GM19328 (cell line): ENCODE results near the gene DMRT1.
"Not testable (repeated sequence)": the region's sequence is repeated elsewhere in the genome, so short reads cannot be mapped to it uniquely, and the experiment has no call there.

Source experiments
- ATAC-seq: cut with Tn5 transposase; IDR thresholded peaks from one replicate; pipeline ENCODE4 v1.9.1; 2021; ENCODE audit warnings: mild to moderate bottlenecking, moderate library complexity; ENCODE audit not compliant: unreplicated experiment

The DMRT1 gene

DNA sequence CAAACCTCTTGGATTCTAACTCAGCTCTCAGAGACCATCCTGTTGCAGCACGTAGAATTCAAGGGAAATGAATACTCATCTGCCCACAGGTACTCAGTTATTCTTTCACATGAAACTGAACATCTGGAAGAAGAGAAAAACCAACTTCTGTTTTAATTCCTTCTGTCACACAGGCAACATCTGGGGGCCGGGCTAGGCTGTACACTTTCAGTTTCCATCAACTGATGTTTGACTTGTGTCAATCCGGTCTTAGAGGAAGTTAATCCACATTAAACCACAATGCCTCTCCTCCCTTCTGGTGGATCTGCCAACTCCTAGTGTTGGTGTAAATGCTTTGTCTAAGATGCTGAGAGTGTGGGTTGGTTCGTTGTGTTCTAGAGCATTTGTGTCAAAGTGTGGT, 152.5 kb downstream of the DMRT1 start:
- ATAC-seq, result no peak

- no peak for ATAC-seq
Observed at GRCh38 chr9:995192-995591, 153.7 kb downstream of the DMRT1 start.

GRCh38 chr9:995781-996180, 154.3 kb downstream of the DMRT1 start:
- ATAC-seq, result no peak

- not testable (repeated sequence) for ATAC-seq
Observed at GRCh38 chr9:998299-999110, 157.0 kb downstream of the DMRT1 start.

- no peak for ATAC-seq
Observed at GRCh38 chr9:1001838-1002237, 160.3 kb downstream of the DMRT1 start.

GRCh38 chr9:1002678-1003077, 161.2 kb downstream of the DMRT1 start:
- ATAC-seq, result no peak

GRCh38 chr9:1005043-1005667, 163.7 kb downstream of the DMRT1 start:
- no peak for ATAC-seq

DNA sequence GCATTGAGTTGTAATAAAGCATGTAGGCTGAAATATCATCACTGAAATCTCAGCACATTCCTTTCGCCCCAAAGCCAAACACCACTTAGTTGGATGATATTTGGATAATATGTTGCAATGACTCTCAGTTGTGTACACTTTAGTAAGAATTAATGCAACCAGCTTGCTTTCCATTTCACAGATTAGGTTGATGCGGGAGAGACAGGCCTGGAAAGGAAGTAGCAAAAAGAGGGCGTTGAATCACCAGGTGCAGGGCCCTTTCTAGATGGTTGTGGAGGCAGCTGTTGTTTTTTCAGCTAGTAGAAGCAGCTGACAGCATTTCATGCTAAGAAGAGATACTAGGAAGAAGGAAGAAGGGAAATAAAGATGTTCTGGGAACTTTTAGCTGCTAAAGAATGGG, 165.8 kb downstream of the DMRT1 start:
- ATAC-seq, result no peak

GRCh38 chr9:1008216-1008615, 166.7 kb downstream of the DMRT1 start:
- ATAC-seq, result no peak

GRCh38 chr9:1009101-1009707, 167.7 kb downstream of the DMRT1 start:
- ATAC-seq, result peak; percentile 97

DNA sequence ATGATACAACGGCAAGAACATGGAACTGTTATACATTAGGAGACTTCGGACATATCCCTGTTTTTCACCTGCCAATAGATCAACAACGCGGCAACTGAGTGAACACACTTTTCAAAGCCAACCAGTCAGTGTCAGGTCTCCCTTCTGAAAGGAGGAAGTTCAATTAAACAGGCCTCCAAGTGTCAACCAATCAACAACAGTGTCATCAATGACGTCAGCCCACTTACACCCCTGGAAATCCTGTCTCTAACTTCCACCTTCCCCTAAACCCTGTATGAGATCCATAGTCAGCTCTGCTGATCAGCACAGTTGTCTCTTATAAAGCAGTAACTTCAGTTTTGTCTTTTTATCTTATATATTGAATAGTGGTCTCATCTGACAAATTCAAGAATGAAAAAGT, 171.5 kb downstream of the DMRT1 start:
- ATAC-seq, result no peak

- ATAC-seq, result no peak
Observed at GRCh38 chr9:1014225-1014624, 172.7 kb downstream of the DMRT1 start.

GRCh38 chr9:1014640-1015039, 173.1 kb downstream of the DMRT1 start:
- ATAC-seq, result no peak

GRCh38 chr9:1018121-1018520, 176.6 kb downstream of the DMRT1 start:
- ATAC-seq, result no peak
